Endothelial cell of umbilical vein (primary cell): ENCODE data around the gene ETS2. TPM values are rescaled to one million over a fixed set of nuclear protein-coding genes. Genes with fewer than 3 reads are reported as not detected.

Source experiments
- BruUV-seq: library from RNA; stranded (reverse); fragments of 400-500 nt; replicated peaks from 2 replicates; lab custom pipeline; 2021; lab: Mats Ljungman, UMichigan
- CTCF ChIA-PET: fragments of 300-600, 350-600 bp; sonication (Branson Sonifier 250); formaldehyde crosslinking; loops from one replicate; lab custom pipeline; 2021; ENCODE audit warnings: antibody characterized with exemption, inconsistent platforms; lab: Charles Lee
- POLR2A ChIA-PET: fragments of 300-600, 350-600 bp; sonication (Branson Sonifier 250); formaldehyde crosslinking; loops from one replicate; lab custom pipeline; 2021; ENCODE audit warnings: antibody characterized with exemption, inconsistent platforms; lab: Charles Lee
- DNase-seq: peaks from one replicate; pipeline ENCODE4 v3.0.0-alpha.2; 2011; ENCODE audit warnings: low read depth, low spot score
- FAIRE-seq: peaks from 2 replicates; lab custom pipeline; 2011; peaks lifted over from hg19 to GRCh38; lab: Jason Lieb, UNC
- H2AFZ ChIP-seq: 2 replicates; pipeline ENCODE4 v1.6.0; 2012; ENCODE audit warnings: low read depth, low read length, control low read depth, inconsistent platforms
- H3K27ac ChIP-seq: 2 replicates; pipeline ENCODE4 v1.5.1; 2011; ENCODE audit warnings: low read depth, mild to moderate bottlenecking, control low read depth, low read length, moderate library complexity; ENCODE audit not compliant: insufficient read depth
- H3K27me3 ChIP-seq, 2 experiments: 2 replicates each; pipeline versions ENCODE4 v1.6.0 to v1.6.1; 2011; ENCODE audit warnings: low read length in 2 of 2, mixed read lengths in 1 of 2; ENCODE audit not compliant: control insufficient read depth in 2 of 2, insufficient read depth in 2 of 2
- H3K36me3 ChIP-seq, 2 experiments: 2 replicates in 1 of 2; 3 replicates in 1 of 2; pipeline ENCODE4 v1.5.1; 2011; ENCODE audit warnings: low read length in 2 of 2, mild to moderate bottlenecking in 1 of 2, moderate library complexity in 1 of 2; ENCODE audit not compliant: control insufficient read depth in 2 of 2, insufficient read depth in 2 of 2; ENCODE audit errors: extremely low read depth in 1 of 2
- H3K4me1 ChIP-seq: 3 replicates; pipeline ENCODE4 v1.5.1; 2011; ENCODE audit warnings: mild to moderate bottlenecking, low read length; ENCODE audit not compliant: control insufficient read depth, insufficient read depth; ENCODE audit errors: extremely low read depth
- H3K4me2 ChIP-seq: 2 replicates; pipeline ENCODE4 v1.6.1; 2011; ENCODE audit warnings: low read length, control low read depth, mixed read lengths; ENCODE audit not compliant: insufficient read depth
- H3K4me3 ChIP-seq, 3 experiments: fragments of 200-600 bp in 1 of 3; sonication (generic), shearing (Covaris generic) in 1 of 3; replicated peaks in 1 of 3; 2 replicates each; pipeline ENCODE4 v1.5.1; 2011 to 2016; ENCODE audit warnings: control low read depth in 3 of 3, low read length in 3 of 3, mild to moderate bottlenecking in 2 of 3, inconsistent platforms in 1 of 3, low read depth in 1 of 3, moderate library complexity in 1 of 3; ENCODE audit not compliant: insufficient read depth in 1 of 3
- H3K79me2 ChIP-seq: 2 replicates; pipeline ENCODE4 v1.6.0; 2012; ENCODE audit warnings: low read length, inconsistent platforms; ENCODE audit not compliant: control insufficient read depth, insufficient read depth
- H3K9ac ChIP-seq: replicated peaks from 2 replicates; pipeline ENCODE3; 2011; ENCODE audit warnings: low read length, control low read depth; ENCODE audit not compliant: insufficient read depth; ENCODE audit errors: extremely low read depth
- H3K9me1 ChIP-seq: replicated peaks from 3 replicates; pipeline ENCODE4 v1.6.0; 2011; ENCODE audit warnings: mild to moderate bottlenecking, low read length; ENCODE audit not compliant: control insufficient read depth, insufficient read depth; ENCODE audit errors: extremely low read depth
- H3K9me3 ChIP-seq: replicated peaks from 2 replicates; pipeline ENCODE4 v1.5.1; 2012; ENCODE audit warnings: low read length, inconsistent platforms; ENCODE audit not compliant: control insufficient read depth, insufficient read depth
- H4K20me1 ChIP-seq: replicated peaks from 2 replicates; pipeline ENCODE3; 2011; ENCODE audit warnings: mild to moderate bottlenecking, low read length; ENCODE audit not compliant: control insufficient read depth, insufficient read depth; ENCODE audit errors: extremely low read depth
- EZH2 ChIP-seq: IDR thresholded peaks from 2 replicates; pipeline ENCODE4 v1.6.1; 2012; ENCODE audit warnings: borderline replicate concordance, low read depth, mild to moderate bottlenecking, moderate library complexity, low read length, inconsistent platforms; ENCODE audit not compliant: severe bottlenecking
- FOS ChIP-seq: IDR thresholded peaks from 2 replicates; pipeline ENCODE4 v1.6.1; 2011; ENCODE audit warnings: mild to moderate bottlenecking, low read length, moderate library complexity, borderline replicate concordance; ENCODE audit not compliant: insufficient read depth
- JUN ChIP-seq: IDR thresholded peaks from 2 replicates; pipeline ENCODE4 v1.6.1; 2011; ENCODE audit warnings: borderline replicate concordance, low read depth; ENCODE audit not compliant: insufficient read length, insufficient read depth
- MYC ChIP-seq: IDR thresholded peaks from one replicate; pipeline ENCODE4 v1.6.1; 2011; ENCODE audit warnings: mild to moderate bottlenecking, low read depth, low read length
- POLR2A ChIP-seq: IDR thresholded peaks from 2 replicates; pipeline ENCODE4 v1.6.1; 2012; ENCODE audit warnings: low read depth, mild to moderate bottlenecking, control low read depth, low read length
- POLR2AphosphoS5 ChIP-seq: IDR thresholded peaks from 2 replicates; pipeline ENCODE4 v1.6.1; 2012; ENCODE audit warnings: low read depth, mild to moderate bottlenecking, control low read depth, low read length, moderate library complexity; ENCODE audit not compliant: insufficient read depth
- dilution Hi-C: fragments of 300-500 bp; cut with MboI; formaldehyde crosslinking; loops from one replicate; pipeline ENCODE4 v1.15.0; 2019; ENCODE audit warnings: low sequenced_read_pairs; ENCODE audit not compliant: extremely low pct_ligation_motif_present
- intact Hi-C: fragments of 100-400 bp; cut with micrococcal nuclease; formaldehyde crosslinking; loops from one replicate; pipeline ENCODE4 v1.10.0; 2022
- polyA plus RNA-seq, 4 experiments: library from polyadenylated mRNA; depleted of rRNA in 3 of 4; stranded (reverse) in 3 of 4; unstranded in 1 of 4; fragments of >200 nt; gene quantifications; 2 replicates each; pipeline versions ENCODE4 v1.2.1 to v1.2.3, GENCODE V29; 2011 to 2012; ENCODE audit warnings: missing spikeins in 1 of 4
- total RNA-seq: library from RNA; stranded (reverse); gene quantifications from 2 replicates; pipeline ENCODE4 v1.2.3, GENCODE V29; 2021

The ETS2 gene
- total and polyA plus RNA-seq, 2 donors (not counting 3 experiments of a cell fraction or from before 2014, with no cell fraction given): 16.3 to 54.5 TPM

DNA sequence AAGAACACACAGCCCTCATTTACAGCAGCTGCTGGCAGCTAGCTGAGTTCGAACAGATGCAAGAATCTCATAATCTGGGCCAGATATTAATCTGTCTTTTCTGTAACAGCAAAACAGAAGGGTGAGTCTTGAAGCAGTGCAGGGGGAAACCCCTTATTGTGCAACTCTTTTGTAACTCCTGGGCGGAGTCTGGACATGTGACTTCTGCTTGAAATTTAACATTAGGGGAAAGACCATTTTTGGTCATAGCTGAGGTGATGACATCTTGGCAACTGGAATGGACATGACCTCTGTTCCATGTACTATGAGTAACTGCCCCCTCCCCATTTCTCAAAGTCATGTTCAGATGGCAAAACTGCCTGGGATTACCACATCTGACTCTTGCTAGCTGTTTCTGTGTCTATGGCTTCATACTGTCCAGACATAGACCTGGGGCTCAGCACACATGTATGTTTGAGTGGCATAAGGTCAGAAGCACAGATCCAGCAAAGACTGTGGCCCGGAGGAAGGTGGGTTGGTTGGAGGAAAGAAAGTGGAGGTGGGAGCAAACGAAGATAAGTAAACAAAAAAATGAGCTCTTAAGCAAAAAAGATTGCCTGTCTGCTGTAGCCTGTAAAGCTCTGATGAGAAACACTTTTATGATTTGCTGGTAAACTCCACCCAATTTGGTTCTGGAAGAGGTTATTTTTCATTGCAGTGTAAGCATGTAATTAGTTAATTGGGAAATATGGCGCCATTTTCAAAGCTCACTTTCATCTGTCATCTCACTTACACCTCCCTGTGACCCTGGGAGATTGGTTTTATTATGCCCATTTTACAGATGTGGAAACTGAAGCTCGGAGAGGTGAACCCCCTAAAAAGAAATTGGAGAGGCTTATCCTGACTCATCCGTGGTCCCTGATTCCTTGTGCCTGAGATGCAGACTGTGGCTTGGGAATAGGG lies 26.1 kb downstream of the ETS2 start:
- Histone ChIP-seq H3K27me3 (no peaks in the 10 kb centered on the region), H3K4me1 (no peaks in the 10 kb centered on the region), H2AFZ (no peak overlapping the region), H3K4me2 (no peak overlapping the region), H4K20me1 (no peaks in the 10 kb centered on the region), H3K27ac (no peak overlapping the region), H3K36me3 (no peaks in the 10 kb centered on the region), H3K9ac (no peak overlapping the region), H3K9me1 (no peaks in the 10 kb centered on the region), H3K4me3 (no peak overlapping the region), H3K79me2 (no peaks in the 10 kb centered on the region), H3K9me3 (no peaks in the 10 kb centered on the region)
- ChIA-PET POLR2A (no interaction called here), CTCF (interaction anchor here (0.6 to 1.1 kb wide), 2 partner anchors 24 to 340 kb away, joined by 3 to 7 read pairs; no protein-coding TSS in a partner anchor)
- DNase-seq (peak; percentile 18), FAIRE-seq (no peak)
- dilution Hi-C loops (no loop called here), intact Hi-C loops (no loop called here)
- TF ChIP-seq FOS (no peak), POLR2AphosphoS5 (no peak), POLR2A (no peak), JUN (no peak), MYC (no peak), EZH2 (no peak)
- BruUV-seq: no TSS peak

DNA sequence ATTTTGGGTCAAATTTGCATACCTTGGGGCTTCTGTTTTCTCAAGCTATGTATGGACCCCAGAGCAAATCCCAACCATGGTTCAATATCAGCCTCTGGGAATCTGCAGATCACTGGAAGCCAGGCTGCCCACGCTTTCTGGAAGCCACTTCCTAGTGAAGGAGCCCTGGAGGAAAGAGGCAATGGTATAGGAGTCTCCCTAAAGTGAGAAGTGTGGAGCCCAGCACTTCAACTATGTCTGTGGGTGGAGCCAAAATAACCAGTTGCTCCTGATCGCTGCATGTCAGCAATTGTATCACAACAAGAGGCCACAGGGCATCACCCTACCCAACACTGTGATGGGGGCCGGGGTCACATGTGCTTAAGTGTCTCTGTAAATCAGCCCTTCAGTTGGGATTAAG lies 26.9 kb downstream of the ETS2 start:
- no peak for TF ChIP-seq POLR2A
- TF ChIP-seq POLR2AphosphoS5: no peak
- TF ChIP-seq EZH2: no peak
- Histone ChIP-seq H3K27ac (no peak overlapping the region), H3K36me3 (no peaks in the 10 kb centered on the region), H4K20me1 (no peaks in the 10 kb centered on the region), H3K9ac (no peak overlapping the region), H3K9me3 (no peaks in the 10 kb centered on the region), H3K4me3 (no peak overlapping the region), H3K4me2 (no peak overlapping the region), H3K27me3 (no peaks in the 10 kb centered on the region), H3K4me1 (no peaks in the 10 kb centered on the region), H2AFZ (no peak overlapping the region), H3K79me2 (no peaks in the 10 kb centered on the region), H3K9me1 (no peaks in the 10 kb centered on the region)
- CTCF ChIA-PET: interaction anchor here (0.6 kb wide), 1 partner anchor 339 kb away, joined by 3 read pairs; no protein-coding TSS in a partner anchor
- FAIRE-seq (no peak), DNase-seq (no peak)
- no TSS peak for BruUV-seq
- intact Hi-C loops: no loop called here
- dilution Hi-C loops: no loop called here
- POLR2A ChIA-PET: no interaction called here
